ENCODE measurements around the gene TYSND1.

- no peak for TF ChIP-seq CTCF (IDR thresholded peaks at IDR 0.05)
- TF ChIP-seq POLR2AphosphoS5 (IDR thresholded peaks at IDR 0.05; ENCODE audit: low read depth, low read length): no peak
Observed at GRCh38 chr10:70191972-70192305, 45.4 kb upstream of the TYSND1 start.

Data from Panc1 (cell line).